HEK293 (cell line): ENCODE measurements around the gene RPL6.

ENCODE experiments used
- CTCF ChIP-seq: fragments of 450-650 bp; formaldehyde crosslinking; IDR thresholded peaks from 2 replicates; pipeline ENCODE4 v1.5.1; 2016; ENCODE audit warnings: missing biosample characterization, missing genetic modification characterization
- GLIS2 ChIP-seq: fragments of 450-650 bp; formaldehyde crosslinking; IDR thresholded peaks from 2 replicates; pipeline ENCODE4 v1.5.1; 2016; ENCODE audit warnings: missing biosample characterization, missing genetic modification characterization
- KLF17 ChIP-seq: fragments of 450-650 bp; formaldehyde crosslinking; IDR thresholded peaks from 2 replicates; pipeline ENCODE4 v1.5.1; 2016; ENCODE audit warnings: missing biosample characterization, missing genetic modification characterization
- KLF9 ChIP-seq: fragments of 450-650 bp; formaldehyde crosslinking; IDR thresholded peaks from 2 replicates; pipeline ENCODE4 v1.5.1; 2016; ENCODE audit warnings: missing biosample characterization, missing genetic modification characterization, low read depth
- MEIS1 ChIP-seq: sonication (generic); formaldehyde crosslinking; IDR thresholded peaks from 2 replicates; pipeline ENCODE4 v1.8.1; 2022; ENCODE audit warnings: missing genetic modification reagents, mild to moderate bottlenecking, borderline replicate concordance
- RBAK ChIP-seq: fragments of 450-650 bp; formaldehyde crosslinking; IDR thresholded peaks from 2 replicates; pipeline ENCODE4 v1.5.1; 2016; ENCODE audit warnings: missing biosample characterization, missing genetic modification characterization
- REPIN1 ChIP-seq: fragments of 450-650 bp; formaldehyde crosslinking; IDR thresholded peaks from 2 replicates; pipeline ENCODE4 v1.5.1; 2017; ENCODE audit warnings: missing biosample characterization, missing genetic modification characterization, low read depth
- WT1 ChIP-seq: fragments of 450-650 bp; formaldehyde crosslinking; IDR thresholded peaks from 2 replicates; pipeline ENCODE4 v1.5.1; 2016; ENCODE audit warnings: missing biosample characterization, missing genetic modification characterization
- YY1 ChIP-seq: fragments of 450-650 bp; formaldehyde crosslinking; IDR thresholded peaks from 2 replicates; pipeline ENCODE4 v1.5.1; 2018; ENCODE audit warnings: missing biosample characterization, missing genetic modification characterization
- ZBTB20 ChIP-seq: fragments of 450-650 bp; formaldehyde crosslinking; IDR thresholded peaks from 2 replicates; pipeline ENCODE4 v1.5.1; 2016; ENCODE audit warnings: missing biosample characterization, missing genetic modification characterization
- ZBTB26 ChIP-seq: fragments of 450-650 bp; formaldehyde crosslinking; optimal IDR thresholded peaks from 2 replicates; pipeline ENCODE3; 2016; ENCODE audit warnings: missing biosample characterization, mild to moderate bottlenecking, missing genetic modification characterization
- ZBTB44 ChIP-seq: fragments of 450-650 bp; IDR thresholded peaks from 2 replicates; pipeline ENCODE4 v1.5.1; 2018; ENCODE audit warnings: missing biosample characterization, mild to moderate bottlenecking, missing genetic modification characterization
- ZNF157 ChIP-seq: fragments of 450-650 bp; formaldehyde crosslinking; IDR thresholded peaks from 2 replicates; pipeline ENCODE4 v1.5.1; 2016; ENCODE audit warnings: missing biosample characterization, missing genetic modification characterization
- ZNF19 ChIP-seq: fragments of 450-650 bp; formaldehyde crosslinking; IDR thresholded peaks from 2 replicates; pipeline ENCODE4; 2016; ENCODE audit warnings: missing biosample characterization, missing genetic modification characterization, low read depth
- ZNF202 ChIP-seq: fragments of 450-650 bp; formaldehyde crosslinking; IDR thresholded peaks from 2 replicates; pipeline ENCODE4 v1.5.1; 2016; ENCODE audit warnings: missing biosample characterization, missing genetic modification characterization, borderline replicate concordance
- ZNF211 ChIP-seq: fragments of 450-650 bp; formaldehyde crosslinking; IDR thresholded peaks from 2 replicates; pipeline ENCODE4 v1.5.1; 2016; ENCODE audit warnings: low read depth, missing biosample characterization, missing genetic modification characterization
- ZNF23 ChIP-seq: fragments of 450-650 bp; formaldehyde crosslinking; IDR thresholded peaks from 2 replicates; pipeline ENCODE4 v1.5.1; 2016; ENCODE audit warnings: missing biosample characterization, missing genetic modification characterization, borderline replicate concordance
- ZNF274 ChIP-seq, 2 experiments: fragments of 200-500 bp in 1 of 2; fragments of 450-650 bp in 1 of 2; sonication (Bioruptor generic) in 1 of 2; formaldehyde crosslinking in 1 of 2; IDR thresholded peaks; 2 replicates each; pipeline versions ENCODE4 v1.5.1 to v1.6.1; 2014 to 2016; ENCODE audit warnings: borderline replicate concordance in 1 of 2, inconsistent platforms in 1 of 2, low read length in 1 of 2, missing biosample characterization in 1 of 2, missing genetic modification characterization in 1 of 2
- ZNF341 ChIP-seq: fragments of 450-650 bp; formaldehyde crosslinking; IDR thresholded peaks from 2 replicates; pipeline ENCODE4; 2016; ENCODE audit warnings: low read depth, missing biosample characterization, missing genetic modification characterization
- ZNF37A ChIP-seq: fragments of 450-650 bp; IDR thresholded peaks from 2 replicates; pipeline ENCODE4 v1.5.1; 2018; ENCODE audit warnings: missing biosample characterization, missing genetic modification characterization
- ZNF398 ChIP-seq: fragments of 450-650 bp; formaldehyde crosslinking; IDR thresholded peaks from 2 replicates; pipeline ENCODE4 v1.5.1; 2017; ENCODE audit warnings: missing biosample characterization, missing genetic modification characterization
- ZNF433 ChIP-seq: fragments of 450-650 bp; formaldehyde crosslinking; IDR thresholded peaks from 2 replicates; pipeline ENCODE4 v1.5.1; 2016; ENCODE audit warnings: missing biosample characterization, missing genetic modification characterization, low read depth
- ZNF48 ChIP-seq: fragments of 450-650 bp; formaldehyde crosslinking; IDR thresholded peaks from 2 replicates; pipeline ENCODE4 v1.5.1; 2016; ENCODE audit warnings: missing biosample characterization, missing genetic modification characterization
- ZNF521 ChIP-seq: fragments of 450-650 bp; formaldehyde crosslinking; IDR thresholded peaks from 2 replicates; pipeline ENCODE4 v1.5.1; 2017; ENCODE audit warnings: missing biosample characterization, mild to moderate bottlenecking, missing genetic modification characterization
- ZNF529 ChIP-seq: fragments of 450-650 bp; formaldehyde crosslinking; IDR thresholded peaks from 2 replicates; pipeline ENCODE4 v1.5.1; 2017; ENCODE audit warnings: missing genetic modification characterization, missing biosample characterization; ENCODE audit not compliant: insufficient replicate concordance
- ZNF530 ChIP-seq: fragments of 450-650 bp; formaldehyde crosslinking; IDR thresholded peaks from 2 replicates; pipeline ENCODE4 v1.5.1; 2016; ENCODE audit warnings: low read depth, missing biosample characterization, missing genetic modification characterization
- ZNF555 ChIP-seq: fragments of 450-650 bp; formaldehyde crosslinking; conservative IDR thresholded peaks from 2 replicates; pipeline ENCODE4 v1.5.1; 2017; ENCODE audit warnings: missing biosample characterization, mild to moderate bottlenecking, missing genetic modification characterization, inconsistent platforms
- ZNF610 ChIP-seq: fragments of 450-650 bp; formaldehyde crosslinking; IDR thresholded peaks from 2 replicates; pipeline ENCODE4 v1.5.1; 2016; ENCODE audit warnings: missing biosample characterization, missing genetic modification characterization, borderline replicate concordance
- ZNF692 ChIP-seq: fragments of 450-650 bp; formaldehyde crosslinking; IDR thresholded peaks from 2 replicates; pipeline ENCODE4 v1.5.1; 2016; ENCODE audit warnings: missing biosample characterization, missing genetic modification characterization
- ZNF76 ChIP-seq: fragments of 450-650 bp; formaldehyde crosslinking; IDR thresholded peaks from 2 replicates; pipeline ENCODE4; 2016; ENCODE audit warnings: low read depth, missing biosample characterization, missing genetic modification characterization, borderline replicate concordance

Gene RPL6

GRCh38 chr12:112409064-112409905 is at the start of gene RPL6 (continued):
- TF ChIP-seq ZNF398 (tag by site-specific recombination) (no peak), REPIN1 (tag by site-specific recombination) (no peak), ZNF610 (tag by site-specific recombination) (peak; percentile 19; the same call in 1 of the 2 replicates), ZNF692 (tag by site-specific recombination) (peak; percentile 75), ZNF521 (tag by site-specific recombination) (no peak), GLIS2 (tag by site-specific recombination) (no peak), ZNF48 (tag by site-specific recombination) (no peak), ZBTB44 (tag by site-specific recombination) (no peak), MEIS1 (CRISPR knock-in tag) (no peak), KLF17 (tag by site-specific recombination) (peak; percentile 59; the same call in 1 of the 2 replicates), ZNF433 (tag by site-specific recombination) (no peak), ZNF529 (no peak), WT1 (tag by site-specific recombination) (peak; percentile 36), YY1 (peak; percentile 53), ZNF202 (tag by site-specific recombination) (no peak), KLF9 (tag by site-specific recombination) (no peak), ZNF530 (tag by site-specific recombination) (no peak), CTCF (tag by site-specific recombination) (peak; percentile 16; the same call in 1 of the 2 replicates), ZNF19 (tag by site-specific recombination) (no peak), ZNF211 (tag by site-specific recombination) (no peak), ZNF37A (no peak), ZNF555 (no peak), ZNF76 (tag by site-specific recombination) (peak; percentile 94), RBAK (no peak), ZNF341 (tag by site-specific recombination) (no peak), ZNF23 (tag by site-specific recombination) (no peak), ZBTB26 (tag by site-specific recombination) (peak; percentile 36), ZBTB20 (0 out of 2 replicates have a peak, but pooled peaks have one; percentile 19), ZNF274 (IDR thresholded peaks at IDR 0.05; ENCODE audit: low read length) (no peak), ZNF274 (tag by site-specific recombination; IDR thresholded peaks at IDR 0.05; ENCODE audit: borderline replicate concordance) (no peak), ZNF157 (tag by site-specific recombination) (no peak)
